AG04450 (cell line): ENCODE results near the gene MYF6. TPM values are rescaled to one million over a fixed set of nuclear protein-coding genes. Genes with fewer than 3 reads are reported as not detected.
A peak's percentile ranks its signal among the peaks of the same experiment; 100 is the strongest.
"Not testable (repeated sequence)": the region's sequence is repeated elsewhere in the genome, so short reads cannot be mapped to it uniquely, and the experiment has no call there.

Experiments
- CTCF ChIA-PET: fragments of 300-600, 350-600 bp; formaldehyde crosslinking; extraction: SDS; loops from one replicate; lab custom pipeline; 2022; ENCODE audit warnings: antibody characterized with exemption, inconsistent platforms; lab: Charles Lee
- POLR2A ChIA-PET: fragments of 350-600 bp; formaldehyde crosslinking; extraction: SDS; loops from one replicate; lab custom pipeline; 2021; ENCODE audit warnings: antibody characterized with exemption, inconsistent platforms; lab: Yijun Ruan, JAX
- DNase-seq: peaks from one replicate; pipeline ENCODE4 v3.0.0-alpha.2; 2011; ENCODE audit warnings: low read depth, low spot score
- H3K27ac ChIP-seq: one replicate; pipeline ENCODE4 v1.5.1; 2012; ENCODE audit warnings: low read depth, low read length, control low read depth
- H3K27me3 ChIP-seq: one replicate; pipeline ENCODE4 v1.6.0; 2012; ENCODE audit warnings: low read length; ENCODE audit not compliant: control insufficient read depth, insufficient read depth
- H3K4me3 ChIP-seq: 2 replicates; pipeline ENCODE4 v1.5.1; 2011; ENCODE audit warnings: mild to moderate bottlenecking, low read depth, low read length, control low read depth
- H3K9me3 ChIP-seq: 2 replicates; pipeline ENCODE4 v1.5.1; 2012; ENCODE audit warnings: low read length; ENCODE audit not compliant: control insufficient read depth, insufficient read depth
- polyA minus RNA-seq: library from RNA; depleted of rRNA, polyadenylated mRNA; stranded (reverse); fragments of >200 nt; gene quantifications from 2 replicates; pipeline ENCODE4 v1.2.3, GENCODE V29; 2011; rRNA and poly(A)+ RNA removed
- polyA plus RNA-seq: library from polyadenylated mRNA; depleted of rRNA; stranded (reverse); fragments of >200 nt; gene quantifications from 2 replicates; pipeline ENCODE4 v1.2.3, GENCODE V29; 2011; rRNA removed
- TF ChIP-seq, protein P1 (sequence below): IDR thresholded peaks from 2 replicates; pipeline ENCODE4 v1.5.1; 2011; ENCODE audit warnings: low read depth, low read length, control low read depth, inconsistent platforms

MYF6 gene
- polyA plus RNA-seq, result not detected in 2 replicates
- polyA minus RNA-seq, result not detected in 2 replicates

DNA sequence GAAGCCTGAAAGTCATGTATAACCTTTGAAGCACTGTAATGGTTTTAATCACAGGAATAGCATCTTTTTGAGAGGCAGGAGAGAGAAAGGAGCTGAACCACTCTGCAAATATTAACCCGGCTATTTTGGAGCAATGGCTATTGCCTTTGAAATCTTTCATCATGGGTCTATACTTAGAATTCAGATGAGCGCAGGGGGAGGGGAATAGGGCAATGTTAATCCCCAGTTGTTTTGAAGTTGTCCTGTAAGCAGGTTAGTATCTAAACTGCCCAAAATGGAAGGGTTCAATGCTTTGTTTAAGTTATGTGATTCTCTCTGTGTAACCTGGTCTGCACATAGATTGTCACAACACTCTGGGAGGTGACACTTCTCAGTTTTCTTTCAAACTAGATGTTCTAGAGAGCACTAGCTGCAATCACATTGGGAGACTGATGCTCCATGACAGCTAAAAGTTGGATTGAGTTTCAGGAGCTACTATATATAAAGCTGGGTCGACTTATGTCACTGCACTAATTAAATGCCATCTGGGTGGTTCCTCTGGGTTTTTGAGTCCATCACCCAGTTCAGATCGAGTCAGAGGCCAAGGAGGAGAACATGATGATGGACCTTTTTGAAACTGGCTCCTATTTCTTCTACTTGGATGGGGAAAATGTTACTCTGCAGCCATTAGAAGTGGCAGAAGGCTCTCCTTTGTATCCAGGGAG, at the start of gene MYF6:
MYF6 (plus strand) TSS at position 509 of the 704 bp plus-strand sequence; CDS start at position 595, 86 bp downstream.
- ChIA-PET POLR2A (no interaction called here), CTCF (no interaction called here)
- H3K4me3 ChIP-seq, result no peak within 1 kb of the TSS
- TF ChIP-seq, protein P1, sequence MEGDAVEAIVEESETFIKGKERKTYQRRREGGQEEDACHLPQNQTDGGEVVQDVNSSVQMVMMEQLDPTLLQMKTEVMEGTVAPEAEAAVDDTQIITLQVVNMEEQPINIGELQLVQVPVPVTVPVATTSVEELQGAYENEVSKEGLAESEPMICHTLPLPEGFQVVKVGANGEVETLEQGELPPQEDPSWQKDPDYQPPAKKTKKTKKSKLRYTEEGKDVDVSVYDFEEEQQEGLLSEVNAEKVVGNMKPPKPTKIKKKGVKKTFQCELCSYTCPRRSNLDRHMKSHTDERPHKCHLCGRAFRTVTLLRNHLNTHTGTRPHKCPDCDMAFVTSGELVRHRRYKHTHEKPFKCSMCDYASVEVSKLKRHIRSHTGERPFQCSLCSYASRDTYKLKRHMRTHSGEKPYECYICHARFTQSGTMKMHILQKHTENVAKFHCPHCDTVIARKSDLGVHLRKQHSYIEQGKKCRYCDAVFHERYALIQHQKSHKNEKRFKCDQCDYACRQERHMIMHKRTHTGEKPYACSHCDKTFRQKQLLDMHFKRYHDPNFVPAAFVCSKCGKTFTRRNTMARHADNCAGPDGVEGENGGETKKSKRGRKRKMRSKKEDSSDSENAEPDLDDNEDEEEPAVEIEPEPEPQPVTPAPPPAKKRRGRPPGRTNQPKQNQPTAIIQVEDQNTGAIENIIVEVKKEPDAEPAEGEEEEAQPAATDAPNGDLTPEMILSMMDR, result no peak
- H3K9me3 ChIP-seq, result peaks cover 12% of the 10 kb centered on the region; the same call in 1 of the 2 replicates
- no peak for DNase-seq
- no peaks in the 10 kb centered on the region for H3K27me3 ChIP-seq
- H3K27ac ChIP-seq, result no peak within 1 kb of the TSS

DNA sequence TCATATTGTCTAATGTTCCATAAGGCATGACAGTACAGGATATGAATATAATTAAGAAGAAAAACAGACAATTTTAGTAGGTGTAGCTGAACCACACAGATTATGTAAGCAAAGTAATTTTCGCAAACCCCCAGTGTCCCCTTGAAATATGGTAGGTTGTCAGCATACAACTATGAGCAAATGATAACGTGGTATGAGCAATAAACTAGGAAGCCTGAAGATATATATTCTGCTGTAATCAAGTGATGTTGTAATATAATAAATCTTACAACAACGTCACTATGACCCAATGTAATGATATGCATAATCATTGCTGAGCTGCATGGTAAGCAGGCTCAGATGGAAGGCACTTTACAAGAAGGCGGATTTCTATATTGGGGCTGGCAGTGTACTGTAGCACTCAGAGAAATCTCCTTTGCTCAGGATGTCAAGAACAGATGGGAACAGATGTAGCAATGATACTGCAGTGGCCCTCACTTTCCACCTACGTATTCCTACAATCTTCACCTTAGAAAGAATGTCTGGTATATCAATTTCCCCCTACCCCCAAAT, 47.8 kb upstream of the MYF6 start:
- Histone ChIP-seq H3K9me3 (no peaks in the 10 kb centered on the region), H3K4me3 (no peak overlapping the region), H3K27ac (no peak overlapping the region), H3K27me3 (no peaks in the 10 kb centered on the region)
- ChIA-PET CTCF (no interaction called here), POLR2A (no interaction called here)
- TF ChIP-seq, protein P1, result no peak
- DNase-seq, result no peak

GRCh38 chr12:80662586-80662985, 44.8 kb upstream of the MYF6 start:
- TF ChIP-seq, protein P1, result no peak
- no peak overlapping the region for H3K4me3 ChIP-seq
- H3K27me3 ChIP-seq, result no peaks in the 10 kb centered on the region
- no peaks in the 10 kb centered on the region for H3K9me3 ChIP-seq
- POLR2A ChIA-PET, result no interaction called here
- no peak for DNase-seq
- CTCF ChIA-PET, result interaction anchor here (0.6 to 1.0 kb wide), 2 partner anchors 30 to 101 kb away, joined by 3 read pairs; no protein-coding TSS in a partner anchor
- H3K27ac ChIP-seq, result no peak overlapping the region

GRCh38 chr12:80670214-80670613, 37.2 kb upstream of the MYF6 start:
- DNase-seq, result no peak
- H3K27me3 ChIP-seq, result no peaks in the 10 kb centered on the region
- TF ChIP-seq, protein P1, result no peak
- H3K9me3 ChIP-seq, result no peaks in the 10 kb centered on the region
- CTCF ChIA-PET, result no interaction called here
- POLR2A ChIA-PET, result no interaction called here
- H3K27ac ChIP-seq, result no peak overlapping the region
- H3K4me3 ChIP-seq, result no peak overlapping the region

- DNase-seq, POLR2A ChIA-PET, H3K27me3 ChIP-seq, H3K27ac ChIP-seq, H3K9me3 ChIP-seq, H3K4me3 ChIP-seq: not testable (repeated sequence)
- CTCF ChIA-PET, result interaction anchor here (1.1 kb wide), 1 partner anchor 20 kb away, joined by 3 read pairs; no protein-coding TSS in a partner anchor
- TF ChIP-seq, protein P1, result peak; percentile 15; the same call in 1 of the 2 replicates
Observed at GRCh38 chr12:80676042-80676636, 31.3 kb upstream of the MYF6 start.
